Activated CD4-positive, alpha-beta T cell treated with anti-CD3 and anti-CD28 coated beads, Interleukin-2, amount 10 ng/mL, durations not matched to agents 24 days and 14 days (primary cell): Measurements from ENCODE around the gene MAPK8IP2. TPM values are rescaled to one million over a fixed set of nuclear protein-coding genes. Genes with fewer than 3 reads are reported as not detected.
"Not testable (repeated sequence)": the region's sequence is repeated elsewhere in the genome, so short reads cannot be mapped to it uniquely, and the experiment has no call there.

Source experiments
- DNase-seq: peaks from one replicate; pipeline ENCODE4 v3.0.0; 2022
- H3K27ac Mint-ChIP-seq: one replicate; pipeline ENCODE4 v1.8.0; 2022; ENCODE audit warnings: mild to moderate bottlenecking, mixed read lengths
- H3K27me3 Mint-ChIP-seq: one replicate; pipeline ENCODE4 v1.8.0; 2022; ENCODE audit warnings: mixed read lengths
- H3K36me3 Mint-ChIP-seq: one replicate; pipeline ENCODE4 v1.8.0; 2022; ENCODE audit warnings: low read depth, mild to moderate bottlenecking, mixed read lengths
- H3K4me1 Mint-ChIP-seq: one replicate; pipeline ENCODE4 v1.8.0; 2021; ENCODE audit warnings: mixed read lengths
- H3K4me3 Mint-ChIP-seq: one replicate; pipeline ENCODE4 v1.8.0; 2022; ENCODE audit warnings: mild to moderate bottlenecking, moderate library complexity, mixed read lengths
- H3K9me3 Mint-ChIP-seq: one replicate; pipeline ENCODE4 v1.8.0; 2021; ENCODE audit warnings: mixed read lengths
- intact Hi-C: fragments of 100-400 bp; cut with micrococcal nuclease; formaldehyde crosslinking; loops from one replicate; pipeline ENCODE4 v1.15.1; 2023
- total RNA-seq: library from RNA; stranded (reverse); gene quantifications from 2 replicates; pipeline ENCODE4 v1.2.3, GENCODE V29; 2022

The MAPK8IP2 gene
- total RNA-seq, 1 donor from 2014 or later: 0.19 TPM

GRCh38 chr22:50633771-50634170, 33.2 kb downstream of the MAPK8IP2 start:
- DNase-seq: no peak
- Mint-ChIP-seq H3K9me3 (no peaks in the 10 kb centered on the region), H3K27ac (no peak overlapping the region), H3K4me1 (peaks cover 6% of the 10 kb centered on the region), H3K36me3 (no peaks in the 10 kb centered on the region), H3K27me3 (peaks cover 7% of the 10 kb centered on the region), H3K4me3 (no peak overlapping the region)
- intact Hi-C loops: no loop called here

GRCh38 chr22:50635591-50635990, 35.0 kb downstream of the MAPK8IP2 start:
- peaks cover 2% of the 10 kb centered on the region for H3K4me1 Mint-ChIP-seq
- DNase-seq: no peak
- no peaks in the 10 kb centered on the region for H3K36me3 Mint-ChIP-seq
- H3K9me3 Mint-ChIP-seq: no peaks in the 10 kb centered on the region
- intact Hi-C loops: no loop called here
- H3K4me3 Mint-ChIP-seq: no peak overlapping the region
- peaks cover 7% of the 10 kb centered on the region for H3K27me3 Mint-ChIP-seq
- H3K27ac Mint-ChIP-seq: no peak overlapping the region

GRCh38 chr22:50640296-50640695, 39.7 kb downstream of the MAPK8IP2 start:
- H3K36me3 Mint-ChIP-seq, DNase-seq, intact Hi-C loops, H3K27me3 Mint-ChIP-seq, H3K4me1 Mint-ChIP-seq, H3K4me3 Mint-ChIP-seq, H3K9me3 Mint-ChIP-seq, H3K27ac Mint-ChIP-seq: not testable (repeated sequence)

- H3K36me3 Mint-ChIP-seq: no peaks in the 10 kb centered on the region
- peaks cover 2% of the 10 kb centered on the region for H3K27me3 Mint-ChIP-seq
- no peak overlapping the region for H3K27ac Mint-ChIP-seq
- no peak for DNase-seq
- no peak overlapping the region for H3K4me3 Mint-ChIP-seq
- no peaks in the 10 kb centered on the region for H3K9me3 Mint-ChIP-seq
- intact Hi-C loops: no loop called here
- no peaks in the 10 kb centered on the region for H3K4me1 Mint-ChIP-seq
Measured at GRCh38 chr22:50640857-50641647, 40.5 kb downstream of the MAPK8IP2 start.

- H3K36me3 Mint-ChIP-seq: no peaks in the 10 kb centered on the region
- peaks cover 2% of the 10 kb centered on the region for H3K27me3 Mint-ChIP-seq
- no peak overlapping the region for H3K4me3 Mint-ChIP-seq
- no peaks in the 10 kb centered on the region for H3K4me1 Mint-ChIP-seq
- H3K9me3 Mint-ChIP-seq: peaks cover 4% of the 10 kb centered on the region
- no peak for DNase-seq
- H3K27ac Mint-ChIP-seq: no peak overlapping the region
- intact Hi-C loops: no loop called here
Measured at GRCh38 chr22:50641696-50642607, 41.4 kb downstream of the MAPK8IP2 start.

GRCh38 chr22:50643021-50643820, 42.6 kb downstream of the MAPK8IP2 start:
- intact Hi-C loops, H3K9me3 Mint-ChIP-seq, H3K36me3 Mint-ChIP-seq, H3K27ac Mint-ChIP-seq, H3K4me1 Mint-ChIP-seq, H3K27me3 Mint-ChIP-seq, DNase-seq, H3K4me3 Mint-ChIP-seq: not testable (repeated sequence)

GRCh38 chr22:50643821-50644101, 43.2 kb downstream of the MAPK8IP2 start:
- H3K27ac Mint-ChIP-seq, H3K4me1 Mint-ChIP-seq, H3K27me3 Mint-ChIP-seq, H3K4me3 Mint-ChIP-seq, H3K9me3 Mint-ChIP-seq, DNase-seq, intact Hi-C loops, H3K36me3 Mint-ChIP-seq: not testable (repeated sequence)

GRCh38 chr22:50653256-50653655, 52.7 kb downstream of the MAPK8IP2 start:
- intact Hi-C loops: no loop called here
- H3K4me1 Mint-ChIP-seq: no peaks in the 10 kb centered on the region
- H3K4me3 Mint-ChIP-seq: no peak overlapping the region
- H3K36me3 Mint-ChIP-seq: no peaks in the 10 kb centered on the region
- peaks cover 7% of the 10 kb centered on the region for H3K27me3 Mint-ChIP-seq
- H3K9me3 Mint-ChIP-seq: peaks cover 4% of the 10 kb centered on the region
- no peak for DNase-seq
- no peak overlapping the region for H3K27ac Mint-ChIP-seq

GRCh38 chr22:50654664-50655063, 54.1 kb downstream of the MAPK8IP2 start:
- H3K36me3 Mint-ChIP-seq, DNase-seq, H3K4me1 Mint-ChIP-seq, H3K4me3 Mint-ChIP-seq, H3K9me3 Mint-ChIP-seq, H3K27ac Mint-ChIP-seq, H3K27me3 Mint-ChIP-seq, intact Hi-C loops: not testable (repeated sequence)

- peaks cover 10% of the 10 kb centered on the region for H3K27me3 Mint-ChIP-seq
- intact Hi-C loops: no loop called here
- DNase-seq: no peak
- no peak overlapping the region for H3K27ac Mint-ChIP-seq
- peaks cover 4% of the 10 kb centered on the region for H3K9me3 Mint-ChIP-seq
- no peak overlapping the region for H3K4me3 Mint-ChIP-seq
- H3K4me1 Mint-ChIP-seq: peaks cover 2% of the 10 kb centered on the region
- H3K36me3 Mint-ChIP-seq: no peaks in the 10 kb centered on the region
Measured at GRCh38 chr22:50656122-50657070, 55.8 kb downstream of the MAPK8IP2 start.

GRCh38 chr22:50657925-50658324, 57.3 kb downstream of the MAPK8IP2 start:
- Mint-ChIP-seq H3K4me1 (peaks cover 2% of the 10 kb centered on the region), H3K9me3 (no peaks in the 10 kb centered on the region), H3K4me3 (no peak overlapping the region), H3K27ac (no peak overlapping the region), H3K36me3 (no peaks in the 10 kb centered on the region), H3K27me3 (peaks cover 8% of the 10 kb centered on the region)
- no peak for DNase-seq
- intact Hi-C loops: no loop called here

- H3K4me1 Mint-ChIP-seq: not testable (repeated sequence)
Measured at GRCh38 chr22:50659711-50660110, 59.1 kb downstream of the MAPK8IP2 start.

GRCh38 chr22:50660306-50660705, 59.7 kb downstream of the MAPK8IP2 start:
- no peak for DNase-seq
- Mint-ChIP-seq H3K27me3 (peaks cover 7% of the 10 kb centered on the region), H3K9me3 (no peaks in the 10 kb centered on the region), H3K36me3 (no peaks in the 10 kb centered on the region), H3K4me3 (no peak overlapping the region), H3K27ac (no peak overlapping the region), H3K4me1 (peaks cover 2% of the 10 kb centered on the region)
- intact Hi-C loops: no loop called here

More at GRCh38 chr22:50659711-50660110, 59.1 kb downstream of the MAPK8IP2 start:
- intact Hi-C loops, H3K27ac Mint-ChIP-seq, H3K4me3 Mint-ChIP-seq, DNase-seq, H3K9me3 Mint-ChIP-seq, H3K36me3 Mint-ChIP-seq, H3K27me3 Mint-ChIP-seq: not testable (repeated sequence)
